Measurements from ENCODE around the gene UCK2.

Gene UCK2

GRCh38 chr1:165888552-165888920 lies 61.1 kb downstream of the UCK2 start:
- Histone ChIP-seq H3K27ac (no peak overlapping the region), H3K9me3 (ENCODE audit: low read depth, low read length) (no peaks in the 10 kb centered on the region), H3K9ac (ENCODE audit: insufficient read length) (no peak overlapping the region), H3K4me3 (no peak overlapping the region), H3K36me3 (ENCODE audit: insufficient read depth, low read length) (peaks cover 31% of the 10 kb centered on the region)
- TF ChIP-seq FOXP2 (optimal IDR thresholded peaks at IDR 0.05; ENCODE audit: control extremely low read depth, extremely low read length, insufficient read depth) = no peak
- TF ChIP-seq EZH2 (IDR thresholded peaks at IDR 0.05) = no peak
- no peak for TF ChIP-seq POLR2AphosphoS5 (IDR thresholded peaks at IDR 0.05; ENCODE audit: borderline replicate concordance, low read depth, low read length)
- no peak for DNase-seq (ENCODE audit: low read depth, low spot score)

DNA sequence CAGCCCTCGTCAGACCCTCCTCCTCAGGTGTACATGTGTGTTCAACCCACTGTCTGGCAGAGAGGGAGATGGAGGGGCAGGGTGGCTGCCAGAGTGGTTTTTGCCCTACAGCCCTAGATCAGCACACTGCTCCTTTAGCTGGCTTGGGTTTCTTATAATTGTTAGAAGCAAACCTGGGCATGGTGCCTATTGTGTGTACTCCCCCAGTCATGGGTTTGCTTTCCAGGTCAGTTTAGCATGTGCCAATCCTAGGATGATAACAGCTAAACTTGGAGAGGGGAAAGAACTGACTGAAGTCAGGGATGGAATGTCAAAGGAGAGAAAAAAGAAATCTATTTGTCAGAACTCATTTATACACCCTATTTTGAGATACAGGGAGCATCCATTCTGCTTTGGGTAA lies 63.3 kb downstream of the UCK2 start:
- TF ChIP-seq POLR2AphosphoS5 (IDR thresholded peaks at IDR 0.05; ENCODE audit: borderline replicate concordance, low read depth, low read length) (no peak), FOXP2 (optimal IDR thresholded peaks at IDR 0.05; ENCODE audit: control extremely low read depth, extremely low read length, insufficient read depth) (no peak), EZH2 (IDR thresholded peaks at IDR 0.05) (no peak)
- no peak overlapping the region for H3K9ac ChIP-seq (ENCODE audit: insufficient read length)
- peaks cover 52% of the 10 kb centered on the region for H3K36me3 ChIP-seq (ENCODE audit: insufficient read depth, low read length)
- DNase-seq (ENCODE audit: low read depth, low spot score) = no peak
- no peaks in the 10 kb centered on the region for H3K9me3 ChIP-seq (ENCODE audit: low read depth, low read length)
- no peak overlapping the region for H3K27ac ChIP-seq
- no peak overlapping the region for H3K4me3 ChIP-seq

DNA sequence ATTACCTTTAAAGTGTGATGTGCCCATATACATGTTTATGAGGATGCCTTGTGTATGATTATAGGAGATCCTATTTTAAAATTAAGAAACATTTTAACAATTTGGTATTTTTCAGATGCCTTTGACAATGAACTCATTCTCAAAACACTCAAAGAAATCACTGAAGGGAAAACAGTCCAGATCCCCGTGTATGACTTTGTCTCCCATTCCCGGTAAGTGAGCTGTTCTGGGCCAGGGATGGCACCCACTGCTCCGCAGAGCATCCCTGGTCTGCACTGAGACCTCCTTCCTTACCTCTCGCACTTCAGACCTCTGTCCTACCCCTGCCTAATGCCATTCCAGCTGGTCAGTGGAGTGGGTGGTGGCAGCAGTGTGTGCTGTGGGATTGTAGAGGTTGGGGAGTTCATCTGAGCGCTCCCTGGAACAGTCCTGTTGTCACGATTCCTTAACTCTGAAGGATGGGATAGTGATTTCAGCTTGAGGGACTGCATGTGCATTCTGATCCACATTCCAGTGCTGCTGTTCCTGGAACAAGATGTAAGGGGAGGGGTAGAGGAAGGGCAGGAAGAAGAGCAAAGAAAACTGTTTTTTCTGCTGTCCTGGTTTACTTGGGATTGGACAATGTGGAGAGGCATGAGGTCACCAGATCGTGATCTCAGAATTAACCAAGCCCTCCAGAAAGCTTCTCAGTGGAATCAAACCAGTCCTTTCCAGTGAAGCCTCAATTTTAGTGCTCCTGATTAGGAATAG lies 63.9 kb downstream of the UCK2 start:
- Histone ChIP-seq H3K9me3 (ENCODE audit: low read depth, low read length) (no peaks in the 10 kb centered on the region), H3K4me3 (no peak overlapping the region), H3K9ac (ENCODE audit: insufficient read length) (no peak overlapping the region), H3K27ac (no peak overlapping the region), H3K36me3 (ENCODE audit: insufficient read depth, low read length) (peaks cover 58% of the 10 kb centered on the region)
- DNase-seq (ENCODE audit: low read depth, low spot score) = no peak
- TF ChIP-seq POLR2AphosphoS5 (IDR thresholded peaks at IDR 0.05; ENCODE audit: borderline replicate concordance, low read depth, low read length) (no peak), EZH2 (IDR thresholded peaks at IDR 0.05) (no peak), FOXP2 (optimal IDR thresholded peaks at IDR 0.05; ENCODE audit: control extremely low read depth, extremely low read length, insufficient read depth) (no peak)

DNA sequence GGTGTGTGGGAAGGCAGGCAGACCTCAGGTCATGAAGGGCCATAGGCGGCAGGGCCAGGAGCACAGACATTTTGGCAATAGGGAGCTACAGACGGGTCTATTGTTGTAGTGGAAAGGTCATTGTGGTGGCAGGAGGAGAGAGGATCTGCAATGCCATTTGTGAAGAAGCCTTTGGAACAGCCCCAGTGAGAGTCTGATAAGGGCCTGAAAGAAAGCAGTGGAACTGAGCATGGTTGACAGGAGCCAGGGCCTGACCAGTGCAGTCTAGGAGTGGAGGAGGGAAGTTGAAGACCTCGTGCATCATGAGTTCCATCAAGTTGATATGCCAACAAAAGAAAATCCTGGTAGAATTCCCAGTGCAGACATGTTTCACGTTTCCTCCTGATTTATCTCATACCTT lies 65.5 kb downstream of the UCK2 start:
- no peak overlapping the region for H3K27ac ChIP-seq
- no peak for DNase-seq (ENCODE audit: low read depth, low spot score)
- no peak overlapping the region for H3K9ac ChIP-seq (ENCODE audit: insufficient read length)
- TF ChIP-seq EZH2 (IDR thresholded peaks at IDR 0.05) (no peak), POLR2AphosphoS5 (IDR thresholded peaks at IDR 0.05; ENCODE audit: borderline replicate concordance, low read depth, low read length) (no peak), FOXP2 (optimal IDR thresholded peaks at IDR 0.05; ENCODE audit: control extremely low read depth, extremely low read length, insufficient read depth) (no peak)
- H3K4me3 ChIP-seq = no peak overlapping the region
- H3K9me3 ChIP-seq (ENCODE audit: low read depth, low read length) = no peaks in the 10 kb centered on the region
- H3K36me3 ChIP-seq (ENCODE audit: insufficient read depth, low read length) = peaks cover 74% of the 10 kb centered on the region

- no peak for TF ChIP-seq POLR2AphosphoS5 (IDR thresholded peaks at IDR 0.05; ENCODE audit: borderline replicate concordance, low read depth, low read length)
- no peak for TF ChIP-seq EZH2 (IDR thresholded peaks at IDR 0.05)
- TF ChIP-seq FOXP2 (optimal IDR thresholded peaks at IDR 0.05; ENCODE audit: control extremely low read depth, extremely low read length, insufficient read depth) = no peak
- Histone ChIP-seq H3K27ac (no peak overlapping the region), H3K9me3 (ENCODE audit: low read depth, low read length) (no peaks in the 10 kb centered on the region), H3K4me3 (no peak overlapping the region), H3K36me3 (ENCODE audit: insufficient read depth, low read length) (peaks cover 80% of the 10 kb centered on the region), H3K9ac (ENCODE audit: insufficient read length) (no peak overlapping the region)
- no peak for DNase-seq (ENCODE audit: low read depth, low spot score)
These were observed 66.1 kb downstream of the UCK2 start for GRCh38 chr1:165893507-165893906.

GRCh38 chr1:165894591-165894990 lies 67.2 kb downstream of the UCK2 start:
- H3K9ac ChIP-seq (ENCODE audit: insufficient read length) = no peak overlapping the region
- H3K36me3 ChIP-seq (ENCODE audit: insufficient read depth, low read length) = peaks cover 91% of the 10 kb centered on the region
- TF ChIP-seq FOXP2 (optimal IDR thresholded peaks at IDR 0.05; ENCODE audit: control extremely low read depth, extremely low read length, insufficient read depth) = no peak
- DNase-seq (ENCODE audit: low read depth, low spot score) = no peak
- H3K9me3 ChIP-seq (ENCODE audit: low read depth, low read length) = no peaks in the 10 kb centered on the region
- no peak overlapping the region for H3K4me3 ChIP-seq
- H3K27ac ChIP-seq = no peak overlapping the region

DNA sequence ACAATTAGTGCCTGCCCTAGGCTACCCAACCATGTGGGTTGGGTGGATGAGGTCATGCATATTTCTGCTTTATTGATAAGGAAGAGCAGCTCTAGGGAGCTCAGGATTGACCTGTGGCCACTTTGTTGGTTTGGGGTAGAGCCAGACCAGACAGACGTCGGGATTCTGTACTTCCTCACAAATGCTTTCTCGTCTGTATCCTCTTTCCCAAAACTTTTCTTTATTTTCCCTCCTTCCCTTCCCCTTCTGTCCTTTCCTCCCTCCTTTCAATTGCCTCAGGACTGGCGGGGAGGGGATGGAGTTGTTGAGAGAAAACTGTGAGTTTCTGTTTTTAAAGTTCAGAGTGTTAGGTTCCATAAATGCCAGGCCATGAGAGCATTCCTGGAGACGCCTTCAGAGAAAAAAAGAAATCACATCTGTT lies 68.0 kb downstream of the UCK2 start:
- H3K9ac ChIP-seq (ENCODE audit: insufficient read length) = no peak overlapping the region
- peaks cover 96% of the 10 kb centered on the region for H3K36me3 ChIP-seq (ENCODE audit: insufficient read depth, low read length)
- TF ChIP-seq EZH2 (IDR thresholded peaks at IDR 0.05) (no peak), POLR2AphosphoS5 (IDR thresholded peaks at IDR 0.05; ENCODE audit: borderline replicate concordance, low read depth, low read length) (no peak), FOXP2 (optimal IDR thresholded peaks at IDR 0.05; ENCODE audit: control extremely low read depth, extremely low read length, insufficient read depth) (no peak)
- no peaks in the 10 kb centered on the region for H3K9me3 ChIP-seq (ENCODE audit: low read depth, low read length)
- H3K4me3 ChIP-seq = no peak overlapping the region
- H3K27ac ChIP-seq = no peak overlapping the region
- DNase-seq (ENCODE audit: low read depth, low spot score) = no peak

DNA sequence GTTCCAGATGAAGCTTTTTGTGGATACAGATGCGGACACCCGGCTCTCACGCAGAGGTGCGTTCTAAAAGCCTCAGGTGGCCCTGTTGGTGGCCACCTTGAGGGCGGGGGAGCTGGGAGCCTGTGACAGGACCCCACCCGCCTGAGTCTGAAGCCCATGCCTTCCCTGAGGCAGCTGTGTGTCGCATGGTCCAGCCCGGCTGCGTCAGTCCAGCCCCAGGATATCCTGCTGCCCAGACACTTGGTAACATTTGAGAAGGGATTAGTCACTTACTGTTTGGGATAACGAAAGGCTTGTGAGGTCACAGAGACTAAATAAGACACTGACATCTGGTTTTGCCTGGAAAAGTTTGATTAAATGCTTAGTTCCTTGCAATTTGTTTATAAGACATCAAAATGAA lies 68.9 kb downstream of the UCK2 start:
- no peaks in the 10 kb centered on the region for H3K9me3 ChIP-seq (ENCODE audit: low read depth, low read length)
- H3K9ac ChIP-seq (ENCODE audit: insufficient read length) = no peak overlapping the region
- DNase-seq (ENCODE audit: low read depth, low spot score) = no peak
- TF ChIP-seq FOXP2 (optimal IDR thresholded peaks at IDR 0.05; ENCODE audit: control extremely low read depth, extremely low read length, insufficient read depth) = no peak
- no peak for TF ChIP-seq EZH2 (IDR thresholded peaks at IDR 0.05)
- TF ChIP-seq POLR2AphosphoS5 (IDR thresholded peaks at IDR 0.05; ENCODE audit: borderline replicate concordance, low read depth, low read length) = no peak
- H3K4me3 ChIP-seq = no peak overlapping the region
- no peak overlapping the region for H3K27ac ChIP-seq
- peaks cover 90% of the 10 kb centered on the region for H3K36me3 ChIP-seq (ENCODE audit: insufficient read depth, low read length)
